ENCODE data around the gene INSIG1.

The INSIG1 gene

GRCh38 chr7:155352753-155353115, 55.1 kb downstream of the INSIG1 start:
- no peak for DNase-seq

- no peak for DNase-seq
These were observed 55.7 kb downstream of the INSIG1 start for GRCh38 chr7:155353256-155353897.

- no peak for DNase-seq
These were observed 56.8 kb downstream of the INSIG1 start for GRCh38 chr7:155354371-155355048.

GRCh38 chr7:155355176-155355575, 57.5 kb downstream of the INSIG1 start:
- DNase-seq: no peak

GRCh38 chr7:155355745-155356144, 58.1 kb downstream of the INSIG1 start:
- DNase-seq: no peak

GRCh38 chr7:155356323-155357105, 58.8 kb downstream of the INSIG1 start:
- DNase-seq: peak; percentile 55 to 59

GRCh38 chr7:155357573-155358041, 59.9 kb downstream of the INSIG1 start:
- peak; percentile 95 to 97 for DNase-seq

- peak in 1 of 2 experiments; percentile 26 for DNase-seq
These were observed 60.6 kb downstream of the INSIG1 start for GRCh38 chr7:155358066-155358947.

- DNase-seq: no peak
These were observed 61.5 kb downstream of the INSIG1 start for GRCh38 chr7:155358948-155359712.
